H9 (cell line): ENCODE results near the gene PDCD6IP. TPM values are rescaled to one million over a fixed set of nuclear protein-coding genes. Genes with fewer than 3 reads are reported as not detected.

ENCODE experiments used
- DNase-seq: peaks from one replicate; pipeline ENCODE4 v3.0.0-alpha.2; 2017
- H2AFZ ChIP-seq: one replicate; pipeline ENCODE4 v1.6.1; 2013; ENCODE audit warnings: mild to moderate bottlenecking, low read length, control low read depth, moderate library complexity
- H2AK5ac ChIP-seq: 2 replicates; pipeline ENCODE4 v1.6.1; 2013; ENCODE audit warnings: low read length, control low read depth, mixed read lengths; ENCODE audit not compliant: insufficient read length
- H2BK120ac ChIP-seq: one replicate; pipeline ENCODE4 v1.6.1; 2013; ENCODE audit warnings: low read depth, mild to moderate bottlenecking, low read length, control low read depth, inconsistent platforms; ENCODE audit not compliant: poor library complexity, severe bottlenecking
- H2BK12ac ChIP-seq: 2 replicates; pipeline ENCODE4 v1.6.1; 2013; ENCODE audit warnings: low read length, control low read depth, mixed read lengths, low read depth; ENCODE audit not compliant: insufficient read length
- H2BK15ac ChIP-seq: 2 replicates; pipeline ENCODE4 v1.6.1; 2013; ENCODE audit warnings: low read depth, low read length, control low read depth
- H2BK20ac ChIP-seq: one replicate; pipeline ENCODE4 v1.6.1; 2013; ENCODE audit warnings: low read depth, mild to moderate bottlenecking, low read length, control low read depth, inconsistent platforms; ENCODE audit not compliant: poor library complexity, severe bottlenecking
- H2BK5ac ChIP-seq: 2 replicates; pipeline ENCODE4 v1.6.1; 2013; ENCODE audit warnings: low read length, control low read depth, mixed read lengths; ENCODE audit not compliant: insufficient read length
- H3K14ac ChIP-seq: 2 replicates; pipeline ENCODE4 v1.6.1; 2013; ENCODE audit warnings: low read length, control low read depth; ENCODE audit not compliant: insufficient read depth
- H3K18ac ChIP-seq: 2 replicates; pipeline ENCODE4 v1.6.1; 2013; ENCODE audit warnings: low read depth, mild to moderate bottlenecking, mixed read lengths, low read length, control low read depth; ENCODE audit not compliant: insufficient read length
- H3K23ac ChIP-seq: 2 replicates; pipeline ENCODE4 v1.6.1; 2013; ENCODE audit warnings: low read length, control low read depth, mixed read lengths, low read depth; ENCODE audit not compliant: insufficient read length
- H3K23me2 ChIP-seq: 2 replicates; pipeline ENCODE4 v1.6.1; 2013; ENCODE audit warnings: low read depth, mild to moderate bottlenecking, mixed read lengths, low read length, control low read depth; ENCODE audit not compliant: insufficient read length, poor library complexity, severe bottlenecking
- H3K27ac ChIP-seq: 2 replicates; pipeline ENCODE4 v1.5.1; 2013; ENCODE audit warnings: low read length, control low read depth, mixed read lengths, low read depth; ENCODE audit not compliant: insufficient read length
- H3K27me3 ChIP-seq: 2 replicates; pipeline ENCODE4 v1.6.1; 2013; ENCODE audit warnings: low read length, control low read depth, inconsistent platforms; ENCODE audit not compliant: insufficient read depth
- H3K4ac ChIP-seq: 2 replicates; pipeline ENCODE4 v1.6.1; 2013; ENCODE audit warnings: low read depth, mild to moderate bottlenecking, control low read depth, inconsistent platforms, low read length, moderate library complexity
- H3K4me1 ChIP-seq: 2 replicates; pipeline ENCODE4 v1.6.1; 2013; ENCODE audit warnings: low read length, control low read depth, inconsistent platforms; ENCODE audit not compliant: insufficient read depth
- H3K4me2 ChIP-seq: 2 replicates; pipeline ENCODE4 v1.6.1; 2013; ENCODE audit warnings: low read length, control low read depth, mixed read lengths; ENCODE audit not compliant: insufficient read length, insufficient read depth
- H3K56ac ChIP-seq: 2 replicates; pipeline ENCODE4 v1.6.1; 2013; ENCODE audit warnings: low read depth, mild to moderate bottlenecking, mixed read lengths, low read length, control low read depth; ENCODE audit not compliant: insufficient read length
- H3K79me1 ChIP-seq: 2 replicates; pipeline ENCODE4 v1.6.1; 2013; ENCODE audit warnings: low read depth, mild to moderate bottlenecking, moderate library complexity, low read length, control low read depth, inconsistent platforms; ENCODE audit not compliant: insufficient read depth, poor library complexity, severe bottlenecking
- H3K79me2 ChIP-seq: 2 replicates; pipeline ENCODE4 v1.6.1; 2013; ENCODE audit warnings: low read length, control low read depth, inconsistent platforms; ENCODE audit not compliant: insufficient read depth
- H3K9ac ChIP-seq: 2 replicates; pipeline ENCODE4 v1.6.1; 2013; ENCODE audit warnings: low read length, control low read depth, mixed read lengths; ENCODE audit not compliant: insufficient read length; ENCODE audit errors: extremely low read depth
- H3K9me3 ChIP-seq: one replicate; pipeline ENCODE4 v1.6.1; 2013; ENCODE audit warnings: low read depth, low read length, inconsistent platforms; ENCODE audit not compliant: control insufficient read depth
- H3T11ph ChIP-seq: one replicate; pipeline ENCODE4 v1.6.1; 2013; ENCODE audit warnings: mild to moderate bottlenecking, low read length, control low read depth, inconsistent platforms
- H4K20me1 ChIP-seq: one replicate; pipeline ENCODE4 v1.6.1; 2013; ENCODE audit not compliant: control insufficient read depth, insufficient read length, insufficient read depth
- H4K5ac ChIP-seq: 2 replicates; pipeline ENCODE4 v1.6.1; 2013; ENCODE audit warnings: low read depth, mild to moderate bottlenecking, mixed read lengths, low read length, control low read depth; ENCODE audit not compliant: insufficient read length
- H4K8ac ChIP-seq: replicated peaks from 2 replicates; pipeline ENCODE4 v1.6.1; 2013; ENCODE audit warnings: low read length, control low read depth, mixed read lengths, low read depth; ENCODE audit not compliant: insufficient read length
- H4K91ac ChIP-seq: 2 replicates; pipeline ENCODE4 v1.6.1; 2013; ENCODE audit warnings: low read depth, mild to moderate bottlenecking, moderate library complexity, mixed read lengths, low read length, control low read depth; ENCODE audit not compliant: insufficient read length
- H3K27ac Mint-ChIP-seq, 3 experiments: 2 replicates in 2 of 3; 3 replicates in 1 of 3; pipeline ENCODE4 v1.8.0; 2020 to 2021; ENCODE audit warnings: mixed read lengths in 3 of 3, mild to moderate bottlenecking in 1 of 3, moderate library complexity in 1 of 3
- H3K27me3 Mint-ChIP-seq: 2 replicates; pipeline ENCODE4 v1.8.0; 2021; ENCODE audit warnings: low read depth, mild to moderate bottlenecking, moderate library complexity, mixed read lengths
- H3K36me3 Mint-ChIP-seq, 3 experiments: 2 replicates in 2 of 3; 3 replicates in 1 of 3; pipeline ENCODE4 v1.8.0; 2020 to 2021; ENCODE audit warnings: low read depth in 3 of 3, mixed read lengths in 3 of 3; ENCODE audit not compliant: insufficient read depth in 1 of 3
- H3K4me1 Mint-ChIP-seq, 2 experiments: 2 replicates each; pipeline ENCODE4 v1.8.0; 2020; ENCODE audit warnings: mixed read lengths in 2 of 2
- H3K4me3 Mint-ChIP-seq, 2 experiments: 2 replicates in 1 of 2; 3 replicates in 1 of 2; pipeline ENCODE4 v1.8.0; 2020 to 2021; ENCODE audit warnings: mild to moderate bottlenecking in 2 of 2, mixed read lengths in 2 of 2, moderate library complexity in 1 of 2
- H3K9me3 Mint-ChIP-seq, 2 experiments: 2 replicates in 1 of 2; 3 replicates in 1 of 2; pipeline ENCODE4 v1.8.0; 2020; ENCODE audit warnings: mild to moderate bottlenecking in 2 of 2, mixed read lengths in 2 of 2, moderate library complexity in 1 of 2
- CTCF ChIP-seq: fragments of 200-600 bp; sonication (generic); conservative IDR thresholded peaks from 3 replicates; pipeline ENCODE4 v1.8.0; 2021; ENCODE audit warnings: antibody characterized with exemption, mild to moderate bottlenecking
- WGBS: extraction: QIAGEN DNeasy Blood & Tissue Kit; methylation state at CpG from one replicate; pipeline ENCODE4 v1.1.7; 2013; ENCODE audit warnings: missing lambda C conversion rate, low lambda C conversion rate, mixed read lengths; ENCODE audit not compliant: insufficient read length; ENCODE audit errors: extremely low coverage; 5-methylcytosine and 5-hydroxymethylcytosine counted together
- total RNA-seq: library from RNA; stranded (reverse); gene quantifications from 2 replicates; pipeline ENCODE4 v1.2.1, GENCODE V29; 2021

PDCD6IP gene
- total RNA-seq, 1 experiment from 2014 or later: 109 TPM

DNA sequence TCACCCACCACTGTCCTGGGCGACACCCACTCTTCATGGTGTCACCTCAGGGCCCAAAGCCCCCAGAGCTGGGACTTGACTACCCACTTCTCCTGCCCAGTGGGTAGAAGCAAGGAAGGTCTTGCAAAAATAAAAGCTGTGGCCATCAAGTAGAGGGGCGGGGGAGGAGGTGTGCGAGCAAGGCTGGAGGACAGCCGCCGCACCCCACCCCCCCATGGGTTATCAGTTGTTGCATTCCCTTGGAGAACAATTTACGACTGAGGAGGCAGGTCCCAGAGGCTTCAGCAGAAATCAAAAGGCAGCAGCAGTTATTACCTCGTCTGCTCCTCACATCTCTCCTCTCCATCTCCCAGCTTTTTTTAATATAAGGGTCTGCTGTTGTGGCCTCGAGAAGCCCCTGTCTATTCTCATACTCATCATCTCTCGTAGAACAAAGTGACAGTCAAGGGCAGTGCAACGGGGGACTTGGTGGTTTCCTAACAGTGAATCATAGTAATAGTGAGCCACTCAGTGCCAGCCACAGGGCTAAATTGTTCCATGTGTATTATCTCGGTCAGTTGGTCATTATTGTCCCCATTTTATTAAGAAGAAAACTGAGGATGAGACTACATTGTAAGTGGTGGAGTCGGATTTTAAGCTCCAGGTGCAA lies 116.4 kb downstream of the PDCD6IP start:
- no peak overlapping the region for H2BK20ac ChIP-seq
- H3K9me3 ChIP-seq: no peaks in the 10 kb centered on the region
- no peak overlapping the region for H2BK120ac ChIP-seq
- no peak overlapping the region for H3K27ac ChIP-seq
- H2BK12ac ChIP-seq: no peak overlapping the region
- H3K14ac ChIP-seq: no peak overlapping the region
- no peak for DNase-seq
- H3K79me1 ChIP-seq: no peaks in the 10 kb centered on the region
- H3K18ac ChIP-seq: no peak overlapping the region
- peaks cover under 1% of the 10 kb centered on the region; the same call in 1 of the 2 replicates for H3K27me3 Mint-ChIP-seq
- H2AK5ac ChIP-seq: no peak overlapping the region
- H3K4ac ChIP-seq: no peak overlapping the region
- H2AFZ ChIP-seq: no peak overlapping the region
- no peaks in the 10 kb centered on the region for H3K23me2 ChIP-seq
- no CpG with 5 or more reads among the region's 12 CpGs for WGBS
- no peaks in the 10 kb centered on the region for H3K9me3 Mint-ChIP-seq
- no peak overlapping the region for H3K4me3 Mint-ChIP-seq
- H3K4me2 ChIP-seq: no peak overlapping the region
- H4K20me1 ChIP-seq: no peaks in the 10 kb centered on the region
- H3K4me1 ChIP-seq: peaks cover 6% of the 10 kb centered on the region; the same call in 1 of the 2 replicates
- no peaks in the 10 kb centered on the region for H3K27me3 ChIP-seq
- H2BK5ac ChIP-seq: no peak overlapping the region
- no peak overlapping the region for H4K8ac ChIP-seq
- no peak for TF ChIP-seq CTCF
- H3K23ac ChIP-seq: no peak overlapping the region
- no peak overlapping the region for H3K9ac ChIP-seq
- no peak overlapping the region for H4K5ac ChIP-seq
- H3K27ac Mint-ChIP-seq: no peak overlapping the region
- H3K4me1 Mint-ChIP-seq: peaks cover 11 to 14% of the 10 kb centered on the region in 2 experiments
- H3K36me3 Mint-ChIP-seq: no peaks in the 10 kb centered on the region; a peak in 1 of 7 replicates
- no peak overlapping the region for H4K91ac ChIP-seq
- H3K56ac ChIP-seq: no peak overlapping the region
- H2BK15ac ChIP-seq: no peak overlapping the region
- no peaks in the 10 kb centered on the region for H3K79me2 ChIP-seq
- H3T11ph ChIP-seq: no peak overlapping the region
